CD4-positive, alpha-beta T cell (primary cell): Measurements from ENCODE around the gene ABCC11. TPM values are rescaled to one million over a fixed set of nuclear protein-coding genes. Genes with fewer than 3 reads are reported as not detected.
"Not testable (repeated sequence)": the region's sequence is repeated elsewhere in the genome, so short reads cannot be mapped to it uniquely, and the experiment has no call there.

Experiments used
- ATAC-seq: fragments of 200-7000 bp; cut with Tn5 transposase; one replicate; pipeline ENCODE4 v1.10.0; 2022; ENCODE audit warnings: mild to moderate bottlenecking; ENCODE audit not compliant: poor library complexity
- CTCF ChIA-PET: fragments of 350-600 bp; sonication (Branson Sonifier 250); formaldehyde crosslinking; loops from one replicate; lab custom pipeline; 2021; ENCODE audit warnings: antibody characterized with exemption, inconsistent platforms; lab: Charles Lee
- POLR2A ChIA-PET: fragments of 350-600 bp; sonication (Branson Sonifier 250); formaldehyde crosslinking; loops from one replicate; lab custom pipeline; 2021; ENCODE audit warnings: antibody characterized with exemption, inconsistent platforms; lab: Charles Lee
- DNase-seq, 14 experiments: peaks; one replicate each; pipeline ENCODE4 v3.0.0-alpha.2; 2013 to 2020; ENCODE audit warnings: mixed read lengths in 2 of 14
- H3K27ac ChIP-seq, 2 donors: one replicate each; pipeline versions ENCODE4 v1.5.1 to v1.7.0; 2013; ENCODE audit warnings: low read length in 2 of 2, low read depth in 1 of 2, mild to moderate bottlenecking in 1 of 2
- H3K27me3 ChIP-seq, 2 experiments: 1 replicate in 1 of 2; 2 replicates in 1 of 2; pipeline versions ENCODE4 v1.6.1 to v1.7.0; 2013; ENCODE audit warnings: low read length in 2 of 2, control low read depth in 1 of 2, mild to moderate bottlenecking in 1 of 2, moderate library complexity in 1 of 2; ENCODE audit not compliant: insufficient read depth in 2 of 2, control insufficient read depth in 1 of 2
- H3K36me3 ChIP-seq: one replicate; pipeline ENCODE4 v1.6.1; 2013; ENCODE audit warnings: low read length, control low read depth; ENCODE audit not compliant: insufficient read depth
- H3K4me1 ChIP-seq: one replicate; pipeline ENCODE4 v1.6.1; 2013; ENCODE audit warnings: low read length, control low read depth; ENCODE audit not compliant: insufficient read depth
- H3K4me3 ChIP-seq: one replicate; pipeline ENCODE4 v1.5.1; 2013; ENCODE audit warnings: mild to moderate bottlenecking, low read length, moderate library complexity
- H3K9me3 ChIP-seq, 2 experiments: 1 replicate in 1 of 2; 2 replicates in 1 of 2; pipeline versions ENCODE4 v1.6.1 to v1.7.0; 2013; ENCODE audit warnings: low read length in 2 of 2, mild to moderate bottlenecking in 2 of 2, control low read depth in 1 of 2, moderate library complexity in 1 of 2; ENCODE audit not compliant: control insufficient read depth in 1 of 2, insufficient read depth in 1 of 2
- H3K27ac Mint-ChIP-seq: one replicate; pipeline ENCODE4 v1.8.0; 2020; ENCODE audit warnings: mixed read lengths
- H3K27me3 Mint-ChIP-seq: one replicate; pipeline ENCODE4 v1.8.0; 2021; ENCODE audit warnings: mixed read lengths
- H3K36me3 Mint-ChIP-seq: one replicate; pipeline ENCODE4 v1.8.0; 2021; ENCODE audit warnings: low read depth, mixed read lengths
- H3K4me1 Mint-ChIP-seq: one replicate; pipeline ENCODE4 v1.8.0; 2021; ENCODE audit warnings: low read depth, mixed read lengths
- H3K4me3 Mint-ChIP-seq: one replicate; pipeline ENCODE4 v1.8.0; 2020; ENCODE audit warnings: mild to moderate bottlenecking, mixed read lengths
- H3K9me3 Mint-ChIP-seq: one replicate; pipeline ENCODE4 v1.8.0; 2020; ENCODE audit warnings: mixed read lengths
- CTCF ChIP-seq: fragments of 200-600 bp; IDR thresholded peaks from one replicate; pipeline ENCODE4 v1.8.0; 2022; ENCODE audit warnings: antibody characterized with exemption, mild to moderate bottlenecking
- intact Hi-C, 2 experiments: fragments of 100-400 bp; cut with DNase I in 1 of 2; cut with micrococcal nuclease in 1 of 2; formaldehyde crosslinking; loops; one replicate each; pipeline versions ENCODE4 v1.15.1 to v1.9.0; 2023 to 2025; cut with DNase I, micrococcal nuclease
- total RNA-seq, 174 experiments: library from RNA in 2 of 174; stranded (reverse) in 2 of 174; gene quantifications; one replicate each; pipeline ENCODE4 v1.2.3 and lab custom pipeline; 2021 to 2026

The ABCC11 gene
- total RNA-seq, 2 experiments from 2014 or later = 0.08 TPM; not detected in 1

GRCh38 chr16:48172682-48173081, 74.7 kb downstream of the ABCC11 start:
- ChIA-PET POLR2A (no interaction called here), CTCF (no interaction called here)
- DNase-seq (no peak), ATAC-seq (no peak)
- H3K4me3 ChIP-seq = no peak overlapping the region
- Mint-ChIP-seq H3K4me1 (no peaks in the 10 kb centered on the region), H3K27ac (no peak overlapping the region), H3K9me3 (no peaks in the 10 kb centered on the region), H3K36me3 (no peaks in the 10 kb centered on the region), H3K27me3 (peaks cover 14% of the 10 kb centered on the region), H3K4me3 (no peak overlapping the region)
- H3K36me3 ChIP-seq = no peaks in the 10 kb centered on the region
- H3K27me3 ChIP-seq = peaks cover 0 to 4% of the 10 kb centered on the region in 2 experiments
- H3K4me1 ChIP-seq = no peaks in the 10 kb centered on the region
- no peaks in the 10 kb centered on the region for H3K9me3 ChIP-seq
- no peak overlapping the region for H3K27ac ChIP-seq
- intact Hi-C loops = no loop called here
- TF ChIP-seq CTCF = no peak

- H3K9me3 ChIP-seq = no peaks in the 10 kb centered on the region
- no peaks in the 10 kb centered on the region for H3K36me3 Mint-ChIP-seq
- DNase-seq = no peak
- no peak overlapping the region for H3K4me3 Mint-ChIP-seq
- ATAC-seq = no peak
- intact Hi-C loops = no loop called here
- no peaks in the 10 kb centered on the region for H3K36me3 ChIP-seq
- H3K27me3 Mint-ChIP-seq = no peaks in the 10 kb centered on the region
- H3K9me3 Mint-ChIP-seq = no peaks in the 10 kb centered on the region
- peaks cover 2% of the 10 kb centered on the region for H3K4me1 ChIP-seq
- H3K27me3 ChIP-seq = peaks cover 0 to under 1% of the 10 kb centered on the region in 2 experiments
- CTCF ChIA-PET = no interaction called here
- TF ChIP-seq CTCF = no peak
- peaks cover 2% of the 10 kb centered on the region for H3K4me1 Mint-ChIP-seq
- no peak overlapping the region for H3K27ac ChIP-seq
- POLR2A ChIA-PET = no interaction called here
- no peak overlapping the region for H3K27ac Mint-ChIP-seq
- no peak overlapping the region for H3K4me3 ChIP-seq
These were observed 77.4 kb downstream of the ABCC11 start for GRCh38 chr16:48169896-48170295.

GRCh38 chr16:48168075-48168474, 79.3 kb downstream of the ABCC11 start:
- Mint-ChIP-seq H3K36me3 (no peaks in the 10 kb centered on the region), H3K4me3 (no peak overlapping the region), H3K27ac (no peak overlapping the region), H3K4me1 (peaks cover 5% of the 10 kb centered on the region), H3K27me3 (no peaks in the 10 kb centered on the region), H3K9me3 (no peaks in the 10 kb centered on the region)
- POLR2A ChIA-PET = no interaction called here
- Histone ChIP-seq H3K36me3 (no peaks in the 10 kb centered on the region), H3K4me3 (no peak overlapping the region), H3K4me1 (peaks cover 5% of the 10 kb centered on the region), H3K27me3 (no peaks in the 10 kb centered on the region), H3K27ac (no peak overlapping the region), H3K9me3 (no peaks in the 10 kb centered on the region)
- intact Hi-C loops = no loop called here
- no peak for DNase-seq
- no peak for TF ChIP-seq CTCF
- ATAC-seq = no peak
- CTCF ChIA-PET = interaction anchor here (1.5 kb wide), 1 partner anchor 1130 kb away, joined by 3 read pairs; no protein-coding TSS in a partner anchor

- ATAC-seq, H3K4me3 Mint-ChIP-seq, H3K9me3 Mint-ChIP-seq, H3K27me3 ChIP-seq, H3K4me3 ChIP-seq, H3K36me3 Mint-ChIP-seq, POLR2A ChIA-PET, H3K9me3 ChIP-seq, H3K36me3 ChIP-seq, H3K27me3 Mint-ChIP-seq, DNase-seq, H3K27ac Mint-ChIP-seq, H3K4me1 Mint-ChIP-seq, H3K4me1 ChIP-seq, intact Hi-C loops, H3K27ac ChIP-seq: not testable (repeated sequence)
- CTCF ChIA-PET = interaction anchor here (0.6 to 1.7 kb wide), 3 partner anchors 11 to 1129 kb away, joined by 3 to 4 read pairs (median 3); no protein-coding TSS in a partner anchor
These were observed 80.7 kb downstream of the ABCC11 start for GRCh38 chr16:48166617-48167016.
